Measurements from ENCODE around the gene ZFX.

- TF ChIP-seq POLR2AphosphoS5 (IDR thresholded peaks at IDR 0.05) (no peak), POLR2A (IDR thresholded peaks at IDR 0.05) (no peak)
- TF ChIP-seq, protein P1, sequence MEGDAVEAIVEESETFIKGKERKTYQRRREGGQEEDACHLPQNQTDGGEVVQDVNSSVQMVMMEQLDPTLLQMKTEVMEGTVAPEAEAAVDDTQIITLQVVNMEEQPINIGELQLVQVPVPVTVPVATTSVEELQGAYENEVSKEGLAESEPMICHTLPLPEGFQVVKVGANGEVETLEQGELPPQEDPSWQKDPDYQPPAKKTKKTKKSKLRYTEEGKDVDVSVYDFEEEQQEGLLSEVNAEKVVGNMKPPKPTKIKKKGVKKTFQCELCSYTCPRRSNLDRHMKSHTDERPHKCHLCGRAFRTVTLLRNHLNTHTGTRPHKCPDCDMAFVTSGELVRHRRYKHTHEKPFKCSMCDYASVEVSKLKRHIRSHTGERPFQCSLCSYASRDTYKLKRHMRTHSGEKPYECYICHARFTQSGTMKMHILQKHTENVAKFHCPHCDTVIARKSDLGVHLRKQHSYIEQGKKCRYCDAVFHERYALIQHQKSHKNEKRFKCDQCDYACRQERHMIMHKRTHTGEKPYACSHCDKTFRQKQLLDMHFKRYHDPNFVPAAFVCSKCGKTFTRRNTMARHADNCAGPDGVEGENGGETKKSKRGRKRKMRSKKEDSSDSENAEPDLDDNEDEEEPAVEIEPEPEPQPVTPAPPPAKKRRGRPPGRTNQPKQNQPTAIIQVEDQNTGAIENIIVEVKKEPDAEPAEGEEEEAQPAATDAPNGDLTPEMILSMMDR (IDR thresholded peaks at IDR 0.05) = no peak
Observed at GRCh38 chrX:24257011-24257410, 107.5 kb downstream of the ZFX start.

All from suprapubic skin (tissue), 4 donors.